ENCODE data around the gene TMEM33. TPM values are rescaled to one million over a fixed set of nuclear protein-coding genes. Genes with fewer than 3 reads are reported as not detected.
A peak's percentile ranks its signal among the peaks of the same experiment; 100 is the strongest.

TMEM33 gene
- total RNA-seq, 3 donors from 2014 or later = 46.0 to 69.1 (median 67.6) TPM

DNA sequence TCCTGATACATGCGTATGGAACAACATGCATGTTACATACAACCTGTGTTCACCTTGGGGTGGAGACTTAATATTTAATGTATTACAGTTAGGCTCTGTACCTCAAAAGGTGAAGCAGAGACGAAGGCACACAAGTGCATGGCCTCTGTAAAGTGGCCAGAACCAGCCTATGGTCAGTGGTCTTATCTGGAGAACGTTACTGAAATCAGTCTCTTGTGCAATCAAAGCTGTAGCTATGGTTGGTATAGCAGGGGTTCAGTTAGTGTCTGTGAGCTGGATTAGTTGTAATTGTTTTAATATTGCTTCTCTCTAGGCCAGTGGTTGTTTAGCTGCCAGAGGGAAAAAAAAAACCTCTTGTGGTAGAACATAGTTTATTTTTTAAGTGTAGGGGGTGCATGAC is 2.2 kb upstream of the TMEM33 start:
- DNase-seq = no peak
- intact Hi-C loops (cut with DNase I, micrococcal nuclease) = no loop called here
- no peak overlapping the region for H3K4me3 ChIP-seq
- H3K4me1 ChIP-seq (ENCODE audit: low read depth) = peaks cover 19% of the 10 kb centered on the region
- no peaks in the 10 kb centered on the region for H3K36me3 ChIP-seq (ENCODE audit: low read depth)
- ATAC-seq = no peak
- no peak for TF ChIP-seq CTCF (IDR thresholded peaks at IDR 0.05)
- no peaks in the 10 kb centered on the region for H3K9me3 ChIP-seq

DNA sequence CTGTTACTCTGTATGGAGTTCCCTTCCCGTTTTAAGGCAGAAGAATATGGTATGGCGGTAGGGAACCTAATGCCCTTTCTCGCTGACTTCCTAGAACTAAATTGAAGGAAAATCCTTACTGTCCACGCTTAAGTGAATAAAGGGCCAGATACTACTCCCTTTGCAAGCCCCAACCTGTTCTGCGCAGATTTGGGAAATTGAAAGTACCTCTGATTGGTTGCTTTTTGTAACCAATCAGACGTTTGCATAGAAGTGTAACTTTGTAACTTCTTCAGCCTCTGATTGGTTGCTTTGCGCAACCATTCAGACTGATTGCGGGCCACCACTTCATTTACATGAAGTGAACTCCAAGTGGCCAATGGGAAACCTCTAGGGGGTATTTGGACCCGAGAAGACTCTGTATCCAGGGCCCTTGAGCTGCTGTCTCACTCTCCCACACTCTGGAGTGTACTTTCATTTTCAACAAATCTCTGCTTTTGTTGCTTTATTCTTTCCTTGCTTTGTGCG is 1.2 kb upstream of the TMEM33 start:
- H3K4me1 ChIP-seq (ENCODE audit: low read depth) = peaks cover 23% of the 10 kb centered on the region
- DNase-seq (peak in 1 of 3 donors; percentile 12), ATAC-seq (no peak)
- H3K9me3 ChIP-seq = no peaks in the 10 kb centered on the region
- intact Hi-C loops (cut with DNase I, micrococcal nuclease) = no loop called here
- H3K36me3 ChIP-seq (ENCODE audit: low read depth) = no peaks in the 10 kb centered on the region
- no peak overlapping the region for H3K4me3 ChIP-seq
- TF ChIP-seq CTCF (IDR thresholded peaks at IDR 0.05) = no peak

DNA sequence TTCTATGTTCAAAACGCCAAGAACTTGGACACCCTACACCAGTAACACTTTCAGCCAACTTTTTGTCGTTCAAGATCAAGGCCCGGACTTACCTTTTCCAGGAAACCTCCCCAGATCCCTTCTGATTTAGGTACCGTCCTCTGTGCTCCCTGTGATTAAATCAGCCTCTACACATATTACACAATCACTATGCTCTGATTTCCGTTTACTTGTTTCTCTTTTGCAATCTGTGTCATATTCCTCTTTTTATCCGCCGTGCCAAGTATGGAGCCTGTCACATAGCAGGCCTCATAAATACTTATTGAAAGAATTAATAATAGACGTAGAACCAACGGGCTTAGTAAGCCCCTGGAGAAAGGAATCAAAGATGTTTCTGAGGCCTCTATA is 722 bp upstream of the TMEM33 start:
- DNase-seq (no peak), ATAC-seq (no peak)
- Histone ChIP-seq H3K36me3 (ENCODE audit: low read depth) (no peaks in the 10 kb centered on the region), H3K4me3 (no peak overlapping the region), H3K9me3 (no peaks in the 10 kb centered on the region), H3K4me1 (ENCODE audit: low read depth) (peaks cover 23% of the 10 kb centered on the region)
- TF ChIP-seq CTCF (IDR thresholded peaks at IDR 0.05) = no peak
- intact Hi-C loops (cut with DNase I, micrococcal nuclease) = no loop called here

- Histone ChIP-seq H3K4me3 (peak overlapping the region; percentile 57), H3K9me3 (no peaks in the 10 kb centered on the region), H3K4me1 (ENCODE audit: low read depth) (peaks cover 23% of the 10 kb centered on the region), H3K36me3 (ENCODE audit: low read depth) (no peaks in the 10 kb centered on the region)
- ATAC-seq (peak; percentile 43), DNase-seq (no peak)
- no peak for TF ChIP-seq CTCF (IDR thresholded peaks at IDR 0.05)
- intact Hi-C loops (cut with DNase I, micrococcal nuclease) = no loop called here
Observed at GRCh38 chr4:41935652-41936021, 408 bp downstream of the TMEM33 start.

GRCh38 chr4:41939016-41939626 is 3.9 kb downstream of the TMEM33 start:
- intact Hi-C loops (cut with DNase I, micrococcal nuclease) = no loop called here
- peaks cover 23% of the 10 kb centered on the region for H3K4me1 ChIP-seq (ENCODE audit: low read depth)
- no peak overlapping the region for H3K4me3 ChIP-seq
- DNase-seq (no peak), ATAC-seq (no peak)
- H3K36me3 ChIP-seq (ENCODE audit: low read depth) = no peaks in the 10 kb centered on the region
- no peaks in the 10 kb centered on the region for H3K9me3 ChIP-seq
- TF ChIP-seq CTCF (IDR thresholded peaks at IDR 0.05) = no peak

- intact Hi-C loops (cut with DNase I, micrococcal nuclease) = no loop called here
- Histone ChIP-seq H3K4me1 (ENCODE audit: low read depth) (peaks cover 22% of the 10 kb centered on the region), H3K9me3 (no peaks in the 10 kb centered on the region), H3K36me3 (ENCODE audit: low read depth) (no peaks in the 10 kb centered on the region), H3K4me3 (no peak overlapping the region)
- no peak for ATAC-seq
- no peak for DNase-seq
- TF ChIP-seq CTCF (IDR thresholded peaks at IDR 0.05) = no peak
Observed at GRCh38 chr4:41940834-41941233, 5.6 kb downstream of the TMEM33 start.
